K562 (cell line): ENCODE measurements around the gene MYMK. TPM values are rescaled to one million over a fixed set of nuclear protein-coding genes. Genes with fewer than 3 reads are reported as not detected.

Experiments
- ATAC-seq: fragments of 200-7000 bp; cut with Tn5 transposase; 3 replicates; pipeline ENCODE4 v1.9.1; 2020; ENCODE audit warnings: moderate library complexity
- BruUV-seq: library from RNA; stranded (reverse); fragments of 400-500 nt; replicated peaks from 2 replicates; lab custom pipeline; 2021; lab: Mats Ljungman, UMichigan
- CTCF ChIA-PET: fragments of 300-600 bp; formaldehyde crosslinking; extraction: SDS; loops from one replicate; lab custom pipeline; 2021; ENCODE audit warnings: low intra/inter-chr PET ratio; lab: Yijun Ruan, JAX
- POLR2A ChIA-PET: fragments of 300-600, 350-650 bp; sonication (Branson Sonifier 250); formaldehyde crosslinking; extraction: SDS; loops from one replicate; lab custom pipeline; 2021; ENCODE audit warnings: antibody characterized with exemption, inconsistent platforms; lab: Yijun Ruan, JAX
- DNase-seq, 4 experiments: peaks; one replicate each; pipeline versions ENCODE4 v3.0.0 to v3.0.0-alpha.2; 2011 to 2018; ENCODE audit warnings: low spot score in 3 of 4, mixed read lengths in 3 of 4; ENCODE audit errors: extremely low read depth in 1 of 4
- FAIRE-seq: peaks from 2 replicates; lab custom pipeline; 2011; peaks lifted over from hg19 to GRCh38; lab: Jason Lieb, UNC
- H2AFZ ChIP-seq: 2 replicates; pipeline ENCODE4 v1.6.0; 2011; ENCODE audit warnings: low read depth, low read length, control low read depth, inconsistent platforms
- H3K27ac ChIP-seq: fragments of 200-600 bp; 3 replicates; pipeline ENCODE4 v1.8.0; 2011; ENCODE audit warnings: low read depth, mild to moderate bottlenecking, control low read depth, inconsistent platforms, low read length, moderate library complexity, mixed read lengths; ENCODE audit errors: extremely low read depth
- H3K27me3 ChIP-seq, 2 experiments: fragments of 300-600 bp in 1 of 2; 2 replicates in 1 of 2; 3 replicates in 1 of 2; pipeline versions ENCODE4 v1.6.0 to v1.8.0; 2011; ENCODE audit warnings: inconsistent platforms in 2 of 2, low read length in 2 of 2, mild to moderate bottlenecking in 1 of 2, mixed read lengths in 1 of 2, moderate library complexity in 1 of 2; ENCODE audit not compliant: control insufficient read depth in 2 of 2, insufficient read depth in 2 of 2
- H3K36me3 ChIP-seq: fragments of 300-600 bp; 3 replicates; pipeline ENCODE4 v1.8.0; 2011; ENCODE audit warnings: mild to moderate bottlenecking, low read length, inconsistent platforms; ENCODE audit not compliant: control insufficient read depth, insufficient read depth
- H3K4me1 ChIP-seq, 2 experiments: fragments of 200-600 bp in 1 of 2; replicated peaks in 1 of 2; 2 replicates in 1 of 2; 3 replicates in 1 of 2; pipeline versions ENCODE4 v1.5.1 to v1.8.0; 2011; ENCODE audit warnings: inconsistent platforms in 2 of 2, low read length in 2 of 2, mild to moderate bottlenecking in 1 of 2, mixed read lengths in 1 of 2, moderate library complexity in 1 of 2; ENCODE audit not compliant: control insufficient read depth in 2 of 2, insufficient read depth in 2 of 2
- H3K4me2 ChIP-seq: 2 replicates; pipeline ENCODE4 v1.6.1; 2011; ENCODE audit warnings: low read length, control low read depth, inconsistent platforms, mixed read lengths; ENCODE audit not compliant: insufficient read depth
- H3K4me3 ChIP-seq: fragments of 200-600 bp; sonication (generic), shearing (Covaris generic); 2 replicates; pipeline ENCODE4 v1.5.1; 2016; ENCODE audit warnings: control low read depth, inconsistent platforms
- H3K79me2 ChIP-seq: fragments of 200-600 bp; 3 replicates; pipeline ENCODE4 v1.8.0; 2011; ENCODE audit warnings: low read length, inconsistent platforms; ENCODE audit not compliant: control insufficient read depth, insufficient read depth
- H3K9ac ChIP-seq, 2 experiments: 2 replicates each; pipeline versions ENCODE4 v1.6.0 to v1.6.1; 2011; ENCODE audit warnings: low read depth in 2 of 2, low read length in 2 of 2, control low read depth in 1 of 2, inconsistent platforms in 1 of 2, mild to moderate bottlenecking in 1 of 2, mixed read lengths in 1 of 2; ENCODE audit not compliant: insufficient read depth in 1 of 2
- H3K9me1 ChIP-seq: one replicate; pipeline ENCODE4 v1.6.0; 2011; ENCODE audit warnings: inconsistent platforms, mild to moderate bottlenecking, low read length, moderate library complexity; ENCODE audit not compliant: control insufficient read depth, insufficient read depth
- H3K9me3 ChIP-seq: replicated peaks from 2 replicates; pipeline ENCODE4 v1.5.1; 2011; ENCODE audit warnings: low read depth, low read length, inconsistent platforms; ENCODE audit not compliant: control insufficient read depth, insufficient read depth
- H4K20me1 ChIP-seq: replicated peaks from 2 replicates; pipeline ENCODE4 v1.6.1; 2011; ENCODE audit warnings: low read length, inconsistent platforms, mixed read lengths; ENCODE audit not compliant: control insufficient read depth, insufficient read depth
- CEBPG ChIP-seq, 3 experiments: fragments of 200-800 bp in 1 of 3; sonication (Bioruptor generic) in 1 of 3; sonication (generic) in 1 of 3; formaldehyde crosslinking in 1 of 3; IDR thresholded peaks in 2 of 3; conservative IDR thresholded peaks in 1 of 3; 2 replicates each; pipeline versions ENCODE4 v1.6.1 to v1.8.0; 2016 to 2022; ENCODE audit warnings: missing compliant biosample characterization in 2 of 3, missing genetic modification characterization in 2 of 3, mild to moderate bottlenecking in 1 of 3, missing genetic modification reagents in 1 of 3
- REST ChIP-seq, 2 experiments: fragments of 450-650 bp; formaldehyde crosslinking in 1 of 2; IDR thresholded peaks; 2 replicates each; pipeline versions ENCODE4 v1.4.0 to v1.6.1; 2014 to 2020; ENCODE audit warnings: mild to moderate bottlenecking in 2 of 2, borderline replicate concordance in 1 of 2, low read depth in 1 of 2
- ZNF263 ChIP-seq: sonication (generic); formaldehyde crosslinking; IDR thresholded peaks from 2 replicates; pipeline ENCODE4 v1.8.0; 2022; ENCODE audit warnings: mild to moderate bottlenecking, missing genetic modification reagents, borderline replicate concordance
- WGBS: fragments of 100-300 bp; shearing (Covaris generic); methylation state at CpG from one replicate; pipeline ENCODE4 v1.1.6; 2016; ENCODE audit warnings: low coverage, mixed read lengths; ENCODE audit not compliant: insufficient coverage; ENCODE audit errors: missing lambda C conversion rate; 5-methylcytosine and 5-hydroxymethylcytosine counted together
- in situ Hi-C: fragments of 300-500 bp; cut with MboI; formaldehyde crosslinking; loops from 4 replicates; pipeline ENCODE4 v1.15.0; 2018; ENCODE audit warnings: inconsistent platforms, mixed read lengths
- intact Hi-C: fragments of 100-400 bp; cut with micrococcal nuclease; formaldehyde crosslinking; loops from 2 replicates; pipeline ENCODE4 v1.14.2; 2022
- polyA plus RNA-seq, 8 experiments: library from polyadenylated mRNA; depleted of rRNA in 4 of 8; stranded (reverse) in 5 of 8; unstranded in 3 of 8; fragments of >200 nt; fragmentation: Nextera tagmentation in 2 of 8; fragmentation: Illumina TruSeq in 1 of 8; extraction: Ambion mirVana in 2 of 8; extraction: Trizol in 1 of 8; gene quantifications; 2 replicates each; pipeline versions ENCODE4 v1.2.1 to v1.2.3, GENCODE V29; 2011 to 2014; ENCODE audit warnings: inconsistent platforms in 1 of 8, missing spikeins in 1 of 8
- total RNA-seq, 7 experiments: library from RNA; depleted of rRNA in 6 of 7; stranded (reverse); fragments of >200 nt in 6 of 7; fragmentation: Illumina TruSeq in 2 of 7; extraction: Trizol in 2 of 7; gene quantifications; 2 replicates each; pipeline versions ENCODE4 v1.2.1 to v1.2.3, GENCODE V29; 2011 to 2021; ENCODE audit warnings: low replicate concordance in 1 of 7

MYMK gene
- total and polyA plus RNA-seq, 9 of the 15 experiments (the other 6 are each of a cell fraction or from before 2014, with no cell fraction given), result not detected

GRCh38 chr9:133529874-133530273, 5.1 kb upstream of the MYMK start:
- no TSS peak for BruUV-seq
- ATAC-seq (no peak), FAIRE-seq (no peak), DNase-seq (no peak)
- Histone ChIP-seq H3K79me2 (no peaks in the 10 kb centered on the region), H3K9me1 (no peaks in the 10 kb centered on the region), H2AFZ (no peak overlapping the region), H3K4me3 (no peak overlapping the region), H3K36me3 (no peaks in the 10 kb centered on the region), H3K27me3 (peaks cover 68 to 93% of the 10 kb centered on the region in 2 experiments; a peak in 4 of 5 replicates), H3K4me2 (no peak overlapping the region), H4K20me1 (peaks cover 27% of the 10 kb centered on the region), H3K9ac (no peak overlapping the region), H3K4me1 (peaks cover 0 to 31% of the 10 kb centered on the region in 2 experiments; a peak in 2 of 5 replicates), H3K27ac (no peak overlapping the region), H3K9me3 (no peaks in the 10 kb centered on the region)
- intact Hi-C loops, result no loop called here
- CTCF ChIA-PET, result no interaction called here
- in situ Hi-C loops, result no loop called here
- TF ChIP-seq ZNF263 (peak; percentile 96), CEBPG (CRISPR knock-in tag; IDR thresholded peaks at IDR 0.05) (no peak), CEBPG (tag; conservative IDR thresholded peaks at IDR 0.05 in 1 of 2, IDR thresholded peaks at IDR 0.05 in 1 of 2) (no peak), REST (IDR thresholded peaks at IDR 0.05; ENCODE audit: borderline replicate concordance) (no peak), REST (CRISPR knock-in tag; IDR thresholded peaks at IDR 0.05; ENCODE audit: low read depth) (no peak)
- WGBS, result 0% methylated on average over 6 of the region's 7 CpGs
- POLR2A ChIA-PET, result interaction anchor here (0.6 to 1.4 kb wide), 5 partner anchors 14 to 1462 kb away, joined by 3 to 6 read pairs (median 4); no protein-coding TSS in a partner anchor
